ENCODE results near the gene TUBB8B. TPM values are rescaled to one million over a fixed set of nuclear protein-coding genes. Genes with fewer than 3 reads are reported as not detected.
"Not testable (repeated sequence)": the region's sequence is repeated elsewhere in the genome, so short reads cannot be mapped to it uniquely, and the experiment has no call there.

The TUBB8B gene
- total and polyA plus RNA-seq, 10 of the 15 experiments (the other 5 are each of a cell fraction or from before 2014, with no cell fraction given), result not detected

DNA sequence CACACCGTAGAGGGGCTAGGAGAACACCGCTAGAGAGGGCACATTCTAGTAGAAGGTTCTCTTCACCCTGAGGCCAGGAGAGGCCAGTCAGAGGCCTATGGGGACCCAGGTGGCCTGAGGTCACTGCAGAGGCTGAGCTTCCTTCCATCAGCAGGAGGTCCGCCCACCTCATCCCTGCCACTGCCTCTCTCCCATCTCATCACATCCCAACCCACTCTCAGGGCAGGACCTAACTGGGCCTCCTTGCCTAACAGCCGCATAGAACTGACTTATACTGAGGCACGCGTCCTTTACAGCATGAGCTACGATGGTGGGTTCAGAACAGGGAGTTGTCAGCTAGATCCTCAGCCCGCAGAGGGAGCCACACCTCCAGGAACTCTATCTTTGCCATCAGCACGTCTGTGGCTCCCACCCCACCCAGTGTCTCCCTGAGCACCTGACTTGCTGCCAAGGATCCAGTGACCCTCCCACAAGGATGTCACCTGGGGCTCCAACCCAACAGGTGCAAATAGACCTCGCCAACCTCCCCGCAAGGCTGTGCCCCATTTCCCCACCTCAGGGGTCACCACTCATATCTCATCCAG lies 33.3 kb upstream of the TUBB8B start:
- H3K27ac ChIP-seq (ENCODE audit: control insufficient read depth, insufficient read depth); H3K9ac ChIP-seq (ENCODE audit: control insufficient read depth, insufficient read depth, low read length); H3K4me3 ChIP-seq; FAIRE-seq; H3K4me1 ChIP-seq (ENCODE audit: control insufficient read depth, insufficient read depth, low read length); H3K79me2 ChIP-seq (ENCODE audit: control insufficient read depth, insufficient read depth, low read length); SMC1A ChIA-PET (ENCODE audit: uncharacterized antibody, unreplicated experiment); H3K9me3 ChIP-seq (replicated peaks; ENCODE audit: control insufficient read depth, insufficient read depth, low read length); RAD21 ChIA-PET (ENCODE audit: unreplicated experiment); intact Hi-C loops (cut with micrococcal nuclease; ENCODE audit: unreplicated experiment); DNase-seq (ENCODE audit: low read depth, low spot score); CTCF ChIA-PET; H2AFZ ChIP-seq (ENCODE audit: control insufficient read depth, low read depth, low read length); ATAC-seq; BruUV-seq (replicated peaks); H3K27me3 ChIP-seq (replicated peaks in 1 of 2; ENCODE audit: control insufficient read depth in 2 of 2, insufficient read depth in 2 of 2, low read length in 1 of 2); H3K36me3 ChIP-seq (ENCODE audit: control insufficient read depth in 2 of 2, insufficient read depth in 2 of 2, low read length in 1 of 2); POLR2A ChIA-PET; H3K4me2 ChIP-seq (ENCODE audit: control insufficient read depth, insufficient read depth); in situ Hi-C loops (cut with MboI); H4K20me1 ChIP-seq (ENCODE audit: control insufficient read depth, insufficient read depth): not testable (repeated sequence)
- WGBS (ENCODE audit: insufficient coverage, insufficient replicate concordance, low lambda C conversion rate, missing lambda C conversion rate), result 45% methylated on average over 11 of the region's 11 CpGs

DNA sequence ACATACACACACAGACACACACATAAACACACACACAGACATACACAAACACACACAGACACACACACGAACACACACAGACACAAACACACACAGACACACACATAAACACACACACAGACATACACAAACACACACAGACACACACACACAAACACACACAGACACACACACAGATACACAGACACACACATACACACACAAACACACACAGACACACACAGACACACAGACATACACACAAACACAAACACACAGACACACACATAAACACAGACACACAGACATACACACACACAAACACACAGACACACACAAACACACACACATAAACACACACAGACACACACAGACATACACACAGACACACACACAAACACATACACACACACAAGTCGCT lies 31.5 kb upstream of the TUBB8B start:
- H3K36me3 ChIP-seq (ENCODE audit: control insufficient read depth in 2 of 2, insufficient read depth in 2 of 2, low read length in 1 of 2); intact Hi-C loops (cut with micrococcal nuclease; ENCODE audit: unreplicated experiment); in situ Hi-C loops (cut with MboI); CTCF ChIA-PET; H3K27me3 ChIP-seq (replicated peaks in 1 of 2; ENCODE audit: control insufficient read depth in 2 of 2, insufficient read depth in 2 of 2, low read length in 1 of 2); H3K27ac ChIP-seq (ENCODE audit: control insufficient read depth, insufficient read depth); ATAC-seq; H3K79me2 ChIP-seq (ENCODE audit: control insufficient read depth, insufficient read depth, low read length); SMC1A ChIA-PET (ENCODE audit: uncharacterized antibody, unreplicated experiment); RAD21 ChIA-PET (ENCODE audit: unreplicated experiment); POLR2A ChIA-PET; H3K9ac ChIP-seq (ENCODE audit: control insufficient read depth, insufficient read depth, low read length); H2AFZ ChIP-seq (ENCODE audit: control insufficient read depth, low read depth, low read length); H3K4me3 ChIP-seq; BruUV-seq (replicated peaks); H4K20me1 ChIP-seq (ENCODE audit: control insufficient read depth, insufficient read depth); H3K4me1 ChIP-seq (ENCODE audit: control insufficient read depth, insufficient read depth, low read length); DNase-seq (ENCODE audit: low read depth, low spot score); H3K4me2 ChIP-seq (ENCODE audit: control insufficient read depth, insufficient read depth); H3K9me3 ChIP-seq (replicated peaks; ENCODE audit: control insufficient read depth, insufficient read depth, low read length): not testable (repeated sequence)
- FAIRE-seq, result peak; percentile 90
- 3% methylated on average over 2 of the region's 2 CpGs for WGBS (ENCODE audit: insufficient coverage, insufficient replicate concordance, low lambda C conversion rate, missing lambda C conversion rate)

DNA sequence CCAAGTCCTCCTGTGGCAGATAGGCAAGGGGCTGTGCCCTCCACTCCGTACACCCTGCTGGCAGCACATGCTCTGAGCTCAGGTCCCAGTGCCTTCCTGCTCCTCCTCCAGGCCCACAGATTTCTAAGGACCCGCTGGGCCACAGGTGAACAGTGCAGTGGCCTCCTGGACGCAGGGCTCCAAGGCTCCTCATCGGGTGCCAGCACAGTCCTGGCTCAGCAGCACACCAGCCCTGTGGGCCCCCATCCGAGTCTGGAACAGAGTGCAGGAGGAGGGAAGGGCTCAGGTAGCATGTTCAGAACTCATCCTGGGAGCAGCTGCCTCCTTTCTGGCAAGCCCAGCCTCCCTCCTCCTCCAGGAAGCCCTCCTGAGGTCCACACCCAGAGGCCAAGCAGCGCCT lies 30.8 kb upstream of the TUBB8B start:
- H2AFZ ChIP-seq (ENCODE audit: control insufficient read depth, low read depth, low read length); DNase-seq (ENCODE audit: low read depth, low spot score); H3K4me2 ChIP-seq (ENCODE audit: control insufficient read depth, insufficient read depth); H3K36me3 ChIP-seq (ENCODE audit: control insufficient read depth in 2 of 2, insufficient read depth in 2 of 2, low read length in 1 of 2); H3K4me1 ChIP-seq (ENCODE audit: control insufficient read depth, insufficient read depth, low read length); H3K27me3 ChIP-seq (replicated peaks in 1 of 2; ENCODE audit: control insufficient read depth in 2 of 2, insufficient read depth in 2 of 2, low read length in 1 of 2); POLR2A ChIA-PET; FAIRE-seq; BruUV-seq (replicated peaks); ATAC-seq; H4K20me1 ChIP-seq (ENCODE audit: control insufficient read depth, insufficient read depth); intact Hi-C loops (cut with micrococcal nuclease; ENCODE audit: unreplicated experiment); CTCF ChIA-PET; H3K4me3 ChIP-seq; H3K27ac ChIP-seq (ENCODE audit: control insufficient read depth, insufficient read depth); SMC1A ChIA-PET (ENCODE audit: uncharacterized antibody, unreplicated experiment); H3K9ac ChIP-seq (ENCODE audit: control insufficient read depth, insufficient read depth, low read length); RAD21 ChIA-PET (ENCODE audit: unreplicated experiment); in situ Hi-C loops (cut with MboI); H3K9me3 ChIP-seq (replicated peaks; ENCODE audit: control insufficient read depth, insufficient read depth, low read length); H3K79me2 ChIP-seq (ENCODE audit: control insufficient read depth, insufficient read depth, low read length): not testable (repeated sequence)
- WGBS (ENCODE audit: insufficient coverage, insufficient replicate concordance, low lambda C conversion rate, missing lambda C conversion rate), result 35% methylated on average over 4 of the region's 6 CpGs

DNA sequence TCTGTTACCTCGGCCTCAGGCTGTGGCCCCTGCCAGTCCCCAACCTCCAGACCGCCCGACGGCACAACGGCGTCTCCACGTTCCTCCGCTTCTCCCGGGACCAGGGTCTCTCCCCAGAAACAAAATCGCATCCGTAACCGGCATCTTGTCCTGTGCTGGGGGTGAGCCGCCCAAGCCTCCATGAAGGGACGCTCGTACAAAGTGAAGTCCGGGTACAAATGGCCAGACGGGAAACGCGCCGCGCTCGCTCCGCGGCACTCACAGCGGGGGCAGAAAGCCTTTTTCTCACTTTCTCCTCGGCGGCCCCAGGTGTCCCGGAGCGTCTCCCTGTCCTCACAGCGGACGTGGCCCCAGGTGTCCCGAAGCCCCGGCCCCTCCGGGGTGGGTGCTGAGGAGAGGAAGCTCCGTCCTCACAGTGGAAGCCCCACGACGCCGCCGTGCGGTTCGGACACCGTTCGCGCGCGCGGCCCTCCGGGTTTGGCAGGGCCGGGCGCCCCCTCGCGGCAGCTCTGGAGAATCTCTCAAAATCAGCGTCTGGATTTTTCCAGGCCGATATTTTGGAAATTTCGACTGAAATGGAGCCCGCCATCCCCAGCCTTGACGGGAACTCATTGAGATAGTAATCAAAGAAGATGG lies 26.2 kb upstream of the TUBB8B start:
- intact Hi-C loops (cut with micrococcal nuclease; ENCODE audit: unreplicated experiment); CTCF ChIA-PET; H3K36me3 ChIP-seq (ENCODE audit: control insufficient read depth in 2 of 2, insufficient read depth in 2 of 2, low read length in 1 of 2); DNase-seq (ENCODE audit: low read depth, low spot score); H4K20me1 ChIP-seq (ENCODE audit: control insufficient read depth, insufficient read depth); BruUV-seq (replicated peaks); SMC1A ChIA-PET (ENCODE audit: uncharacterized antibody, unreplicated experiment); in situ Hi-C loops (cut with MboI); H3K9ac ChIP-seq (ENCODE audit: control insufficient read depth, insufficient read depth, low read length); H3K4me3 ChIP-seq; H3K4me1 ChIP-seq (ENCODE audit: control insufficient read depth, insufficient read depth, low read length); H3K79me2 ChIP-seq (ENCODE audit: control insufficient read depth, insufficient read depth, low read length); H3K27ac ChIP-seq (ENCODE audit: control insufficient read depth, insufficient read depth); FAIRE-seq; ATAC-seq; H3K27me3 ChIP-seq (replicated peaks in 1 of 2; ENCODE audit: control insufficient read depth in 2 of 2, insufficient read depth in 2 of 2, low read length in 1 of 2); H2AFZ ChIP-seq (ENCODE audit: control insufficient read depth, low read depth, low read length); H3K9me3 ChIP-seq (replicated peaks; ENCODE audit: control insufficient read depth, insufficient read depth, low read length); POLR2A ChIA-PET; RAD21 ChIA-PET (ENCODE audit: unreplicated experiment); H3K4me2 ChIP-seq (ENCODE audit: control insufficient read depth, insufficient read depth): not testable (repeated sequence)
- WGBS (ENCODE audit: insufficient coverage, insufficient replicate concordance, low lambda C conversion rate, missing lambda C conversion rate), result 82% methylated on average over 46 of the region's 57 CpGs
